ACHN (cell line): ENCODE results near the gene MB21D2.
A peak's percentile ranks its signal among the peaks of the same experiment; 100 is the strongest.
"Not testable (repeated sequence)": the region's sequence is repeated elsewhere in the genome, so short reads cannot be mapped to it uniquely, and the experiment has no call there.

Experiments used
- DNase-seq: peaks from one replicate; pipeline ENCODE4 v3.0.0-alpha.2; 2015
- in situ Hi-C: cut with HindIII; loops from 2 replicates; pipeline ENCODE4 v1.10.0; 2017; ENCODE audit warnings: low sequenced_read_pairs, low pct_ligation_motif_present, low pct_unique_long_range_greater_than_20kb

Gene MB21D2

GRCh38 chr3:192794216-192794615 lies 123.4 kb downstream of the MB21D2 start:
- in situ Hi-C loops, result loop anchor here (25.0 kb wide), 1 partner anchor 232 kb away; no protein-coding TSS in a partner anchor
- no peak for DNase-seq

GRCh38 chr3:192788816-192789515 lies 128.7 kb downstream of the MB21D2 start:
- in situ Hi-C loops, result loop anchor here (25.0 kb wide), 1 partner anchor 227 kb away; no protein-coding TSS in a partner anchor
- not testable (repeated sequence) for DNase-seq

- no peak for DNase-seq
- in situ Hi-C loops, result loop anchor here (25.0 kb wide), 1 partner anchor 216 kb away; no protein-coding TSS in a partner anchor
Measured at GRCh38 chr3:192778508-192778907, 139.1 kb downstream of the MB21D2 start.

GRCh38 chr3:192774341-192774740 lies 143.3 kb downstream of the MB21D2 start:
- DNase-seq, in situ Hi-C loops: not testable (repeated sequence)

- DNase-seq, result peak; percentile 19
- in situ Hi-C loops, result no loop called here
Measured at GRCh38 chr3:192772240-192772894, 145.3 kb downstream of the MB21D2 start.

- in situ Hi-C loops, result no loop called here
- no peak for DNase-seq
Measured at GRCh38 chr3:192758654-192759053, 159.0 kb downstream of the MB21D2 start.

- in situ Hi-C loops, result no loop called here
- no peak for DNase-seq
Measured at GRCh38 chr3:192751148-192751547, 166.5 kb downstream of the MB21D2 start.

- DNase-seq, result no peak
- in situ Hi-C loops, result no loop called here
Measured at GRCh38 chr3:192750201-192750600, 167.5 kb downstream of the MB21D2 start.

- DNase-seq, result no peak
- in situ Hi-C loops, result no loop called here
Measured at GRCh38 chr3:192747746-192748145, 169.9 kb downstream of the MB21D2 start.

- no peak for DNase-seq
- in situ Hi-C loops, result no loop called here
Measured at GRCh38 chr3:192747145-192747544, 170.5 kb downstream of the MB21D2 start.
